ENCODE data around the gene CNIH1.
"Not testable (repeated sequence)": the region's sequence is repeated elsewhere in the genome, so short reads cannot be mapped to it uniquely, and the experiment has no call there.

The CNIH1 gene

DNA sequence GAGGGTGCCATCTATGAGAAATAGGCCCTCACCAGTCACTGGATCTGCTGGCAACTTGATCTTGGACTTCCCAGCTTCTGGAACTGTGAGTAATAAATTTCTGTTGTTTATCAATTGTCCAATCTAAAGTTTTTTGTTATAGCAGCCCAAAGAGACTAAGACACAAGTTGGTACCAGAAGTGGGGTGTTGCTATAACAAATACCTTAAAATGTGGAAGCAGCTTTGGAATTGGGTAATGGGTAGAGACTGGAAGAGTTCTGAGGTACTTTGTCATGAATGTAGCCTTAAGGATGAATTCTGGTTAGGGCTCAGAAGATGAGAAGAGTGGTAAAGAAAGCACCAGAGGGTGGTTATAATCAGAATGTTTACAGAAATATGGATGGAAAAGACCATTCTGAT lies 26.1 kb upstream of the CNIH1 start:
- no peak for DNase-seq (ENCODE audit: low read depth in 2 of 2)

DNA sequence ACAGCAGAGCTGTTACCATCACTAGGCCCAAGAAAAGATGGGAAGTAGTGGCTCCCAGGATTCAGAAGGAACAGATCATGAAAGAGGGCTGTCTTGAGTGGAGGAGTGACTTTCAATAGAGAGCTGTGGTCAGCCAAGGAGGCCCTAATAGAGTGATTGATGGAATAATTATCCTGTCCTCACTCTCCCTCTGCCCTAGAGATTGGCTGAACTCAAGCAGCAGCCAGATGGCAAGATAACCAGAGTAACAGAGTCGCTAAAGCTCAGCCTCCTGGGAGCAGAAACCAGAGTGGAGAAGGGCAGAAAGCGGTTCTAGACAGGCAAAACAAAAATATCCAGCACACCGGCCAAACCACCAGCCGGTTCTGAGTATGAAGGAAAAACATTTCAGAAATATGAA lies 24.5 kb upstream of the CNIH1 start:
- DNase-seq (ENCODE audit: low read depth in 2 of 2): no peak

DNA sequence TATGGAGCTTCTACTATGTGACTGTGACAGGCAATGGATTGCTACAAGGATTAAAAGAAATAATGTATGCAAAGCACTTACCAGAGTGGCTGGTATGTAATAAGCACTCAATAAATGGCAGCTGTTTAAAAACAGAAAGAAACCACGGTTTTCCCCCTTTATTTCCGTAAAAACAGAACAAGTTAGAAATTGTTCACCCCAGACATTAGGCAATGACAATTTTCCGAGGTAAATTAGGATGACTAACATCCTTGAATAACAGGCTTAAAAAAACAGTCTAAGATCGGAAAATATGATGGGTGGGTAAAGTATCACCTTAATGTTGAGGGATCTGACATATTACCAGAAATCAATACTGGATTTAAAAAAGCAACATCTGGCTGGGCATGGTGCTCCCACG lies 20.9 kb upstream of the CNIH1 start:
- no peak for DNase-seq (ENCODE audit: low read depth in 2 of 2)

DNA sequence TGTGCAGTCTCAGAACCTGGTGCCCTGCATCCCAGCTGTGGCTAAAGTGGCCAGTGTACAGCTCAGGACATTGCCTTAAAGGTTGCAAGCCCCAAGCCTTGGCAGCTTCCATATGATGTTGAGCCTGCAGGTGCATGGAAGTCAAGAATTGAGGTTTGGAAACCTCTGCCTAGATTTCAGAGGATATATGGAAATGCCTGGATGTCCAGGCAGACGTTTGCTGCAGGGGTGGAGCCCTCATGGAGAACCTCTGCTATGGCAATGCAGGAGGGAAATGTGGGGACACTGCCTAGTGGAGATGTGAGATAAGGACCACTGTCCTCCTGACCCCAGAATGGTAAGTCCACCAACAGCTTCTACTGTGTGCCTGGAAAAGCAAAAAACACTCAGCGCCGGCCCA lies 17.9 kb upstream of the CNIH1 start:
- DNase-seq (ENCODE audit: low read depth in 2 of 2): no peak

DNA sequence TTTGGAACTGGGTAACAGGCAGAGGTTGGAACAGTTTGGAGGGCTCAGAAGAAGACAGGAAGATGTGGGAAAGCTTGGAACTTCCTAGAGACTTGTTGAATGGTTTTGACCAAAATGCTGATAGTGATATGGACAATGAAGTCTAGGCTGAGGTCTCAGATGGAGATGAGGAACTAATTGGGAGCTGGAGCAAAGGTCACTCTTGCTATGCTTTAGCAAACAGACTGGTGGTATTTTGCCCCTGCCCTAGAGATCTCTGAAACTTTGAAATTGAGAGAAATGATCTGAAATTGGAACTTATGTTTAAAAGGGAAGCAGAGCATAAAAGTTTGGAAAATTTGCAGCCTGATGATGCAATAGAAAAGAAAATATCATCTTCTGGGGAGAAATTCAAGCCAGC lies 17.4 kb upstream of the CNIH1 start:
- not testable (repeated sequence) for DNase-seq (ENCODE audit: low read depth in 2 of 2)

DNA sequence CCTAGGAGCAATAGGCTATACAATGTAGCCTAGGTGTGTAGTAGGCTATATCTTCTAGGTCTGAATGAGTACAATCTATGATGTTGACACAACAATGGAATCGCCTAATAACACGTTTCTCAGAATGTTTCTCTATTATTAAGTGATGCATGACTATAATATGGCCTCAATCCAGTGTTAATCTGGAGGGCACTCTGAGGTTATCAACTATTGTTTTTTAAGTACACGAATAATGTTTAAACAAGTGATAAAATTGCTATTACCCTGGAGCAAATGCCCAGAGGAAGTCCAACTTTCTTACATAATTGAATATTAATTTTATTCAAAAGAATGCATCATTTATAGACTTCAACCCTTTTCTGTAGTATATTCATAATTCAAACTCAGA lies 16.4 kb upstream of the CNIH1 start:
- no peak for DNase-seq (ENCODE audit: low read depth in 2 of 2)

DNA sequence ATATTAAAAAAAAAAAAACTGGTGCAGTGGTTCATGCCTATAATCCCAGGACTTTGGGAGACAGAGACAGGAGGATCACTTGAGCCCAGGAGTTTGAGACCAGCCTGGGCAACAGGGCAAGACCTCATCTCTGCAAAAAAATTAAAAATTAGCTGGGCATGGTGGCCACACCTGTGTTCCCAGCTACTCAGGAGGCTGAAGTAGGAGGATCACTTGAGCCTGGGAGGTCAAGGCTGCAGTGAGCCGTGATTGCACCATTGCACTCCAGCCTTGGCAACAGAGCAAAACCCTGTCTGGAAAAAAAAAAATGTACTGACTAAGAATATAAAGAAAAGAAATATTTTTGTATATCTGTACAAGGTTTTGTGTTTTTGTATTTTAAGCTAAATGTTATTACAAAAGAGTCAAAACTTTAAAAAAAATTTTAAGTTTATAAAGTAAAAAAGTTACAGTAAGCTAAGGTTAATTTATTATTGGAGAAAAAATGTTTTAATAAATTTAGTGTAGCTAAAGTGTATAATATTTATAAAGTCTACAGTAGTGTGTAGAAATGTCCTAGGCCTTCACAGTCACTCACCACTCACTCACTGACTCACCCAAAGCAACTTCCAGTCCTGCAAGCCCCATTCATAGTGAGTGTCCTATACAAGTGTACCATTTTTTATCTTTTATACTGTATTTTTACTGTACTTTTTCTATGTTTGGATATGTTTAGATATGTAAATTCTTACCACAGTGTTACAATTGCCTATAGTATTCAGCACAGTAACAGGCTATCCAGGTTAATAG lies 15.8 kb upstream of the CNIH1 start:
- DNase-seq (ENCODE audit: low read depth in 2 of 2): not testable (repeated sequence)

DNA sequence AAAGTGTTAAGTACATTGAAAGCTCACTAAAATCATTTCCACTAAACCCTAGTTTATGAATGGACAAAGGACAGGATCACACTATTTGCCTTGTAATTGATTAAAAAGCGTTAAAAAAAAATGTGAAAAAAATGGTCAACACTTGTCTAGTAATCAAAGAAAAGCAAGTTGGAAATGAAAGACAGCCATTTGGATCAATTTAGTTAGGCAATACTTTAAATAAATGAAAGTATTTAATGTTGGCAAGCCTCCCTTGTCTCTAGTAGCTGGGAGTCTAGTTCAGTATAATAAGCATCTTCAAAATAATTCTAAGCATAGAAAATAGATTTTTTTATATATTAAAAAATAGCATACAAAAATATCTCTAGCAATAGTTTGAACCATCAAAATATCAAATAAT lies 14.2 kb upstream of the CNIH1 start:
- DNase-seq (ENCODE audit: low read depth in 2 of 2): no peak

DNA sequence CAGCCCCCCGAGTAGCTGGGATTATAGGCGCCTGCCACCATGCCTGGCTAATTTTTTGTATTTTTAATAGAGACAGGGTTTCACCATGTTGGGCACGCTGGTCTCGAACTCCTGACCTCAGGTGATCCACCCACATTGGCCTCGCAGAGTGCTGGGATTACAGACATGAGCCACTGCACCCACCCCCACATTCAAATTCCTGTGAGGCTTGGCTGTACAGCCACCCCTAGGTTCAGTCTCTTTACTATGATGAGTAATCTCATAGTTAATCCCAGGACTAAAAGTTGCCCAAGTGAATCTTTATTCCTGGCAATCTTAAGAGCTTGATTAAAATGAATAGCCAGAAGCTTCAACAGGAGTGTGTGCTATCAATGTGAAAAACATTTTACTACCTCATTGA lies 12.8 kb upstream of the CNIH1 start:
- not testable (repeated sequence) for DNase-seq (ENCODE audit: low read depth in 2 of 2)

DNA sequence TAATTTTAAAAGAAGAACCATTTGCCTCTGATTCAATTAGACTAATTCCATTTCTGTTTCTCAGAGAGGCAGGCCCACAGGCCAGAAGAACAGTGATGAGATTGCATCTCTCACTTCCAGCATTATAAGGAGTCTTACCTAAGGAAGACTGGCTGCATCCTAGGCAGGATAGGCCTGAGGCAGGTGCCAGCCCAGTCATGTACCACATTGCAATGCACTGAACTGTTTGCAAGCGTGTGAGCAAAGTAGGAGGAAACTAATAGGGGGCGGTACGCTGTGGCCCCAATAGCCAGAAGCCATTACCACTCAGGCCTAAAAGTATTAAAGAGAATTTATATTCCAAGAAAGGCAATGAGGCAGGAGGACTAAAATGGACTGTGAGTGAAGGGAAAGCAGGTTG lies 12.1 kb upstream of the CNIH1 start:
- no peak for DNase-seq (ENCODE audit: low read depth in 2 of 2)

DNA sequence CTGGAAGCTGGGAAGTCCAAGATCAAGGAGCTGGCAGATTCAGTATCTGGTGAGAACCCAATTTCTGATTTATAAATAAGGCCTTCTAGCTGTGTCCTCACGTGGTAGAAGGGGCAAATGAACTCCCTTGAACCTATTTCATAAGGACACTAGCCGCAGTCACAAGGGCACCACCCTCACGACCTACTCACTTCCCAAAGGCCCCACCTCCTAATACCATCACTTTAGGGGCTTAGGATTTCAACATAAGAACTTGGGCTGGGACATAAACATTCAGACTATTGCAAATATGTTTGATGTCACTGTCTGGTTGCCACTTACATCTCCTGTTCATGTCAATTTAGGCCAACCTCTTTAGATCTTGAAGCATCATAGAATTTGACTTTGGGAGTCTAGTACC lies 10.8 kb upstream of the CNIH1 start:
- no peak for DNase-seq (ENCODE audit: low read depth in 2 of 2)

DNA sequence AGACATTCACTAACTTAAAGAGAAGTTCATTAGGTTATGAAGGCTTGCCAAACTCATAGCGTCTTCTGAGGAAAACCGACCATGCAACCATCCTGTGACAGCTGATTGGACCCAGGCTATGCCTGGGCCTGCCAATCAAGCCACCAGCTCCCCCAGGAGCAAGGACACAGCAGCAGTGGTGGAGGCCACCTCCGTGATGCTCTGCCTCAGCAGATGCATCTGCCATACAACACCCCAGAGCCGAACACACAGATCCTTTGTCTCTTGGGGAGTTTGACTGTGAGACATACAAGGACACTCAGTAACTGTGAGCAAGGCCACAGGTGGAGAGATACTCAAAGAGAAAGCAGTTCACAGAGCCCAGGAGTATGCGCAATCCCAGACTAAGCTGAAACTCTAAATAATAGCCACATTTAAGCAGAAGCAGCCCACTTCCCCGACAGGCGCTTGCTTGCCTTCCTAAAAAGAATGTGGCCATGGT lies 10.0 kb upstream of the CNIH1 start:
- DNase-seq (ENCODE audit: low read depth in 2 of 2): no peak

DNA sequence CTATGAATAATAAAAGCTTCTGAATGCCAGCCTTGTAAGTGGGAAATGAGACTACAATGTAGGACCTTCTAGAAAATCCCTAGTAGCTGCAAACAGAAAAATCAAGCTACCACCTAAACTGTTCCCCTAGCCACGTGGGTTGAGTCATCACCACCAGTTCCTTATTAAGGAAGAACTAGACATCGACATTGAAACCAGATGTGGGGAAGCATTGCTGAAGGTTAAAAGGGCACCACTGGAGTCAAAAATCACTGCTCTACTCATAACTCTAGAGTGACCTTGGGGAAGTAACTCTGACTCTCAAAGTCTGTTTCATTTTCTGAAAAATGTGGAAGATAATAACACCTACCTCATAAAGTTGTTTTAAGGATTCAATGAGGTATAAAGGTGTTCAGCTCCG lies 9.4 kb upstream of the CNIH1 start:
- no peak for DNase-seq (ENCODE audit: low read depth in 2 of 2)

DNA sequence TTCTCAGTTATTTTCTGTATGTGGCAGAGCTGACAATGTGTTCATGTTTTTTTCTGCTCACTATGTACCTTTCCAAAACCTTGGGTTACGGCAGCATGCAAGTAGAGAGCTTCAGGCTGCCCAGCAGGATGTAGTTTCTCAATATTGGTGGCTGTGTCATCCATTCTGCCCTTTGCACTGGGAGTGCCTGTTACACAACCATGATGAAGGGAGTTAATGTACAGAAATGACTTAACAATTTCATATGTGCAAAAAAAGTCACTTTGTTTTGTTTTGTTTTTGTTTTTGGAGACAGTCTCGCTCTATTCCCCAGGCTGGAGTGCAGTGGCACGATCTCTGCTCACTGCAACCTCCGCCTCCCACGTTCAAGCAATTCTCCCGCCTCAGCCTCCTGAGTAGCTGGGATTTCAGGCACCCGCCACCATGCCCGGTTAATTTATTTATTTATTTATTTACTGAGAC lies 6.1 kb upstream of the CNIH1 start:
- DNase-seq (ENCODE audit: low read depth in 2 of 2): no peak

DNA sequence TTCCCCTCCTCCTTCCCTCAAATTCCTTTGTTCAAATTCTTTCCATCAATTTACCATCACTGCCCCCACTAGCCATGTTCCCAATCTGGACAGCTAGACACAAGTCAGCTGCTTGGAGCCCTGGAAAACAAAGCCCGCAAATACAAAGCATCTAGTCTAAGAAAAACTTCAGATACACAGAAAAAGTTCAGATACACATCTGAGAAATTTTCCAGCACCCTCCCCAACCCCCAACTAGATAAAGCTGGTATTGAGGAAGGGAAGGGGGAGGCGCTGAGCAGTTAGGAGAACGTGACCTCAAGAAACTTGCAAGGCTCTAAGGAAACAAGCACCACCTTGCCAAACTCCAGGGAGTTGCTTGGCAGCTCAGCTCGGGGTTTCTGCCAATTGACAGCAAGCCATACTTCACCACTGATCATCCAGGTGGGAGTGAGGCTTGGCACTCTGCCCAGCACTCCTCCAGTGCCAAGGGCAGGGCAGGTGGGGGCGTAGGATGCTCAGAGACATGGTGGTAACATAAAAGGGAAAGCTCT lies 5.1 kb upstream of the CNIH1 start:
- DNase-seq (ENCODE audit: low read depth in 2 of 2): no peak

DNA sequence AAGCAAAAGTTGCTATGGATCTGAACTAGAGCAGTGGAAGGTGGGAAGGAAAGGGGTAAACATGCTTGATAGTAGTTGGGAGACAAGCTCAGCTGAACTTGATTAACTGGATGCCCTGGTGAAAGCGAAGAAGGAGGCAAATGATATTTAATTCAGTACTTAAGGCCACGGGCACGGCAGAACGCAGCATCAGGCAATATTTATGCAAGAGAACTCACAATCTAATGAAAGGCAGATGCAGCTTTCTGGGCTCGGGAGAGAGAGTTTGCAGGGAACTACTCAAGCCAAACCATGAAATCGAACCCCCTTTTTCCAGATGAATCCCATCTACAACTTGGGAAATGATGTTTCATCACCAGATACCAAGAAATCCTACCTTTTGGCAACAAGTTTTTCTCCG lies 3.5 kb upstream of the CNIH1 start:
- DNase-seq (ENCODE audit: low read depth in 2 of 2): no peak

DNA sequence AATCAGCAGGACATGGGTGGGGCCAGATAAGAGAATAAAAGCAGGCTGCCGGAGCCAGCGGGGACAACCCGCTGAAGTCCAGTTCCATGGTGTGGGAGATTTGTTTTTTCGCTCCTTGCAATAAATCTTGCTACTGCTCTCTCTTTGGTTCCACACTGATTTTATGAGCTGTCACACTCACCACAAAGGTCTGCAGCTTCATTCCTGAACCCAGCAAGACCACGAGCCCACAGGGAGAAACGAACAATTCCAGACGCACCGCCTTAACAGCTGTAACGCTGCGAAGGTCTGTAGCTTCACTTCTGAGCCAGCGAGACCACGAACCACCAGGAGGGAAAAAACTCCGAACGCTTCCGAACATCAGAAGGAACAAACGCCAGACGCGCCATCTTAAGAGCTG lies 2.8 kb upstream of the CNIH1 start:
- no peak for DNase-seq (ENCODE audit: low read depth in 2 of 2)

DNA sequence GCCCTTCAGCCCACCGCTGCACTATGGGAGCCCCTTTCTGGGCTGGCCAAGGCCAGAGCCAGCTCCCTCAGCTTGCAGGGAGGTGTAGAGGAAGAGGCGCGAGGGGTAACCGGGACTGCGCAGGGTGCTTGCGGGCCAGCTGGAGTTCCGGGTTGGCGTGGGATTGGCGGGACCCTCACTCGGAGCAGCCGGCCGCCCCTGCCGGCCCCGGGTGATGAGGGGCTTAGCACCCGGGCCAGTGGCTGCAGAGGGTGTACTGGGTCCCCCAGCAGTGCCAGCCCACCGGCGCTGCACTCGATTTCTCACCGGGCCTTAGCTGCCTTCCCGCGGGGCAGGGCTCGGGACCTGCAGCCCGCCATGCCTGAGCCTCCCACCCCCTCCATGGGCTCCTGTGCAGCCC lies 1.8 kb upstream of the CNIH1 start:
- not testable (repeated sequence) for DNase-seq (ENCODE audit: low read depth in 2 of 2)

DNA sequence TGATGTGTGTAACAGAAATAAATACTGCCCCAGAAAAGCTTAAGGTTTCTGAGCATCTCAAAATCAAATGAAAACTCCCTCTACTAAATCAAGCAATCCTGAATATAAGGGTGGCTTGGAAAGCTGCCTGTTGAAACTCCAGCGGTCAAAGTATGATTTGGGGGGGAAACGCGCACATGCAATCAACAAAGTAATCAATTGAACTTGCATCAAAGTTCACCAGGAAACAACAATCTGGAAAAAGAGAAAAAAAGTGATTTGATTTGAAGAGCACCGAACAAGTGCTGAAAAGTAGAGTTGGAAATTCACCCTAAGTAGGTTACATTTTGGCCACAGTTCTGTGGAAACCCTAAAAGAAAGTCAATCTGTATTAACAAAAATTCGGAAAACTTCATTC lies 700 bp downstream of the CNIH1 start:
- DNase-seq (ENCODE audit: low read depth in 2 of 2): no peak

DNA sequence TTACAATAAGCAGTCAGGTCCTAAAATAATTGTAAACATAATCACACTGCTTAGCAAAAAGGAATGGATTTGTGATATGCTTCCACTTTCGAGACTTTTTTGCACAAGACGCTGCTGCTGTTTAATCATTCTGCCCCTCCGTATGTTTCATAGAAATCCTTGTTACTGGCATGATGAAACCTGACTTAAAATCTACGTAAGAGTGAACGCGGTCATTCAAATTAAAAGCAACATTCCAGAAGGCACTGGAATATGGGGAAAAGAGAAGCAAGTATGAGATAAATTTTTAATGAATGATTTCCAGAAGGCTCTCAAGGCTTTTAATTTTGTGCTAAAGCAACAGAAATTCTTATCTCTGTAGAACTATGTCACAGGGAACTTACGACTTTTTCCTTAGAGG lies 1.1 kb downstream of the CNIH1 start:
- DNase-seq (ENCODE audit: low read depth in 2 of 2): no peak

DNA sequence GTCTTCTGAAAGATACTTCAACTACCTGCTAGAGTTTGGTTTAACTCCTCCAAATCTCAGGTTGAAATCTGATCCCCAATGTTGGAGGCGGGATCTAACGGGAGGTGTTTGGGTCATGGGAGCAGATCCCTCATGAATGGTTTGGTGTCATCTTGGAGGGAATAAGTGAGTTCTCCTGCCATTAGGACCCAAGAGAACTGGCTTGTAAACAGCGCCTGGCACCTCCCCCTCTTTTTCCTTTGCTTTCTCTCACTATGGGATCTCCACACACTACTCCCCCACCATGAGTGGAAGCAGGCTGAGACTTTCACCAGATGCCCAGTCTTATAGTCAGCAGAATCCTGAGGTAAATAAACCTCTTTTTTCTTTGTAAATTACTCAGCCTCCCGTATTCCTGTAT lies 2.5 kb downstream of the CNIH1 start:
- DNase-seq (ENCODE audit: low read depth in 2 of 2): no peak

DNA sequence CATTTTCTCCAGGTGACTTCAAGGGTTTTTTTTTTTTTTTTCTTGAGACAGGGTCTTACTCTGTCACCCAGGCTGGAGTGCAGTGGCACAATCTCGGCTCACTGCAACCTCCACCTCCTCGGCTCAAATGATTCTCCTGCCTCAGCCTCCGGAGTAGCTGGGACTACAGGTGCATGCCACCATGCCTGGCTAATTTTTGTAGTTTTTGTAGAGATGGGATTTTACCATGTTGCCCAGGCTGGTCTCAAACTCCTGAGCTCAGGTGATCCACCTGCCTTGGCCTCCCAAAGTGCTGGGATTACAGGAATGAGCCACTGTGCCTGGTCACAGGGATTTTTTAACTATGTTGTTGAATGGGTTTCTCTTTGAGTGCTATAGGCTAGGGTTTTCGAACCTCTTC lies 3.2 kb downstream of the CNIH1 start:
- not testable (repeated sequence) for DNase-seq (ENCODE audit: low read depth in 2 of 2)

DNA sequence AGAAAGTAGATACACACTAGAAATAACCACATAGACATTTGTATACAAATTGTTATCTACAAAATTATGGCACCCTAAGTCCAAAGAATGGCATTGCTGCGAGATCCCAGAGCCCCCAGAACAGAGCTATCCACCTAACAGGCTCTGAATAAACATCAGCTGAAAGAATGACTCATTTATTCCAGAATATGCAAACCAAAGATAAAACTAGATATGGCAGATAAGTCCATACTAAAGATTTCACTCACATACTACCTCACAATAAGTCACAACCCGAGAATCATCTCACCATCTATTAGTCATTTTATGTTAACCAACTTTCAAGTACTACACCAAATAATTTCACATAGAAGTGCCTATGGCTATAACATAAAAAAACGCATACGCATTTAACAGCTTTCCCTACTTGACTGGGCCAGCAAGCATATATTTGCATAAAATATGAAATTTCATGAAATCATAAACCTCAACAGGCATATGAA lies 5.6 kb downstream of the CNIH1 start:
- no peak for DNase-seq (ENCODE audit: low read depth in 2 of 2)

DNA sequence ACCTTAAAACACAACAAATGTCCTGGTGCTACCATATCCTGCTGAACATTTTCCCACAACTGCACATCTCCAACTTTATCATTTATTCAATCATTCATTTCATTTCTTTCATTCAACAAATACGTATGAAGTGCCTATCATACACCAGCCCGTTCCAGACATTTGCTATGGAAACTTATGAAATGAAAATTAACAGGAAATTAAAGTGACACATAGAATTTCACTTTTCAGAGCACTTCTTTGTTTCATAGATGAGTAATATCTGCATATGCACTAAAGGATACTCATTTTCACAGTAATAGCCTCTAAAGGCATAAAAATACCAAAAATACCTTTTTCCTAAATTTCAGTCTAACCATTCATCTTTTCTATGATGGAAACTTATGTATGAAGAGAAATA lies 12.6 kb downstream of the CNIH1 start:
- no peak for DNase-seq (ENCODE audit: low read depth in 2 of 2)

Measured in stimulated activated CD4-positive, alpha-beta T cell treated with anti-CD3 and anti-CD28 coated beads, Interleukin-1b, Interleukin-23, amount 100 ng/mL, for 4 hours (primary cell).